Measurements from ENCODE around the gene SUSD4.

- TF ChIP-seq, protein P1, sequence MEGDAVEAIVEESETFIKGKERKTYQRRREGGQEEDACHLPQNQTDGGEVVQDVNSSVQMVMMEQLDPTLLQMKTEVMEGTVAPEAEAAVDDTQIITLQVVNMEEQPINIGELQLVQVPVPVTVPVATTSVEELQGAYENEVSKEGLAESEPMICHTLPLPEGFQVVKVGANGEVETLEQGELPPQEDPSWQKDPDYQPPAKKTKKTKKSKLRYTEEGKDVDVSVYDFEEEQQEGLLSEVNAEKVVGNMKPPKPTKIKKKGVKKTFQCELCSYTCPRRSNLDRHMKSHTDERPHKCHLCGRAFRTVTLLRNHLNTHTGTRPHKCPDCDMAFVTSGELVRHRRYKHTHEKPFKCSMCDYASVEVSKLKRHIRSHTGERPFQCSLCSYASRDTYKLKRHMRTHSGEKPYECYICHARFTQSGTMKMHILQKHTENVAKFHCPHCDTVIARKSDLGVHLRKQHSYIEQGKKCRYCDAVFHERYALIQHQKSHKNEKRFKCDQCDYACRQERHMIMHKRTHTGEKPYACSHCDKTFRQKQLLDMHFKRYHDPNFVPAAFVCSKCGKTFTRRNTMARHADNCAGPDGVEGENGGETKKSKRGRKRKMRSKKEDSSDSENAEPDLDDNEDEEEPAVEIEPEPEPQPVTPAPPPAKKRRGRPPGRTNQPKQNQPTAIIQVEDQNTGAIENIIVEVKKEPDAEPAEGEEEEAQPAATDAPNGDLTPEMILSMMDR (IDR thresholded peaks at IDR 0.05) = no peak
- TF ChIP-seq POLR2A (IDR thresholded peaks at IDR 0.05) = no peak
Observed at GRCh38 chr1:223215026-223215425, 148.9 kb downstream of the SUSD4 start.
